HG02852 (cell line): ENCODE measurements around the gene TAGAP.
"Not testable (repeated sequence)": the region's sequence is repeated elsewhere in the genome, so short reads cannot be mapped to it uniquely, and the experiment has no call there.

Source experiments
- ATAC-seq: cut with Tn5 transposase; IDR thresholded peaks from one replicate; pipeline ENCODE4 v1.9.1; 2021; ENCODE audit warnings: mild to moderate bottlenecking, moderate library complexity; ENCODE audit not compliant: unreplicated experiment

Gene TAGAP

DNA sequence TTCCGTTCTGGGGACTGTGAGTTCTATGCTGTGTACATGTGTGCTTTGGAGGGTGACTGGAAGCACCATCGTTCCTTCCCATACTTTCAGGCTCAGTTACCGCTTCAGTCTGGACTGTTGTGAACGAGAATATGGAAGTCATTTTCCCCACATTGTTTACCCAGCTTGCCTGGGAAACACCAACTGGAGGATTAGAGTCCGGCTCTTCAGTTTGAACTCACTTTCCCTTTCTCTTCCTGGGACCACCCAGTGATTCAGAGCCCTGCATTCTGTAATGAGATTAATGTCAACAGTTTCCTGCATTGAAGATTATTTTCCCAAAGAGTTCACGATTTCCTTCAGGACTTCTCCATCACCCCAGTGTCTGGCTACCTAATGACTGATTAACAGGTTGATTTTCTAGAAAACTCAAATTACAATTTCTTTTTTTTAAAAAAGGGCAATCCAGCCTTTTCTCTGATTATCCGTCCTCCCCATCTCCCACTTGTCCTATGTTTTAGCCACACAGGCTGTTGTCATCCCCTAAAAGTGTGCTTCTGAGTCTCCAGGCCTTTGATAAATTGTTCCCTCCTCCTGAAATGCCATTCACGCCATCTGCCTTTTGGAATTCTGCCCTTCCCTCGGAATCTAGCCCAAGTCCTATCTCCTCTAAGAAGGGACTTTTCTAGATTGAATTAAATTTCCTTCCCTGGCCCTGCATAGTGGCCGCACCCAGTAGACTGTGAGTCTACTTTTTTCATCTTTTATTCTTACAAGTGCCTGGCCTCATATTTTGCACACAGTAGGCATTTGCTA, 3.3 kb upstream of the TAGAP start:
- ATAC-seq = no peak

DNA sequence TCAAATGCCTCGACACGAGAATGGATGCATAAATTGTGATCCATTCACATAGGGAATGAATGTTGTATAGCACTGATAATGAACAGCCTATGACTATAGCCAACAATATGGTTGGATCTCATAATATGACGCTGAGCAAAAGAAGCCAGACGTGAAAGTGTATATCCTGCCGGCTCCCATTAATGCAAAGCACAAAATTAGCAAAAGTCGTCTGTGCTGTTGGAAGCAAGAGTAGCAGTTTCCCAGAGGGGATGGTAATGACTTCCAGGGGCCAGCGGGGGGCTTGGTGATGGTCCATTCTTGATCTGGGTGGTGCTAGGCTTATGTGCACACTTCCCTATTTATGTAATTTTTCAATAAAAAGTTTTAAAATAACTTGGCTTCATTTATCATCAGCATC, 1.0 kb upstream of the TAGAP start:
- ATAC-seq = no peak

GRCh38 chr6:159043947-159044346, 844 bp downstream of the TAGAP start:
- no peak for ATAC-seq

GRCh38 chr6:159043251-159043650, 1.5 kb downstream of the TAGAP start:
- no peak for ATAC-seq

DNA sequence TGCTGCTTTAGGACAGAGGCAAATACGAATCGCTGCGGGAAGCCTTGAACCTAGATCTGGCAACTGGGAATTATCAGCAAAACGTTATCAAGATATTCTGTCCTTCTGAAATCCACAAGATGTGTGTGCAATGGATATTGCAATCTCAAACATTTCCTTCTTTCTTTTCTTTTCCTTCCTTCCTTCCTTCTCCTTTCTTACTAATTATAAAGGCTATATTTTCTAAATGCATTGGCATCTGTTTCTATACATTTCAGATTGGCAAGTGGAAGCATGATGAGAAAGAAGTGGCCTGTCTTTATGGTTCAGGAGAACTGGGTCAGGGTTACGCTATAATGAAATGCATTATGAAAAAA, 2.0 kb downstream of the TAGAP start:
- ATAC-seq = no peak

DNA sequence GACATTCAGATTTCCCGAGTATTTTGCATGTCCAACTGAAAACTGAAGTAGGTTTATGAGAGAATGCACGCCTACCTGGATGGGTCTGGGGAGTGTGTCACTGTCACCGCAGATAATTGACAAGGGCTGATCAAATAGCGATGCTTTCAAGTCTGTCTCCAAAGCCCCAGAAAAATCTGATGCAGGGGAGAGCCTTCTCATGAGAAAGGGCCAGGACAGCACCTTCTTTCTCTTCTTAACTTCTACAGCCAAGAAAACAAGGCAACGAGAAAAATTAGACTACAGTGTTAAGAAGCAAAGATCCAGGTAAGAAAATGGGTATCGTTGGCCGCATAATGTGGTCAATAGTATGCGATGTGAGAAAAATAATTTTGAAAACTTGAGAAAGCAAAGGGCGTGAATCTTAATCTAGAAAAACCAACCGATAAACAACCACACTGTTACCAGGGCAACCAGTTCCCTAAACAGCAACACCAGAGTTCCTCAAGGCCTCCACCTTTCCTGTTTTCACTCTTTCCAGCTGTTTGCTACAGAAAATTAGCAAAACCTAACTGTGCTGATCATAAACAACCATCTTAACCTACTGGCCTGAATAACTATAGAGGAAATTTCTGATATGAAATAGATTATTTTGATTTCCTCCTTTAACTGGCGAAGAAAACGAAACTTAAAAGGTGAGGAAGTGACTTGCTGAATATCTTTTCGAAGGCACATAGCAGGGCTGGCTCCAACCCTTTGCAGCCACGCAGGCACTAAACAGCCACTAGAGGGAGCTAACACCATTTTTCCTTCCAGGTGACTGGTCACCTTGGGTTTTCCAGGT, 2.6 kb downstream of the TAGAP start:
- peak; percentile 29 for ATAC-seq

DNA sequence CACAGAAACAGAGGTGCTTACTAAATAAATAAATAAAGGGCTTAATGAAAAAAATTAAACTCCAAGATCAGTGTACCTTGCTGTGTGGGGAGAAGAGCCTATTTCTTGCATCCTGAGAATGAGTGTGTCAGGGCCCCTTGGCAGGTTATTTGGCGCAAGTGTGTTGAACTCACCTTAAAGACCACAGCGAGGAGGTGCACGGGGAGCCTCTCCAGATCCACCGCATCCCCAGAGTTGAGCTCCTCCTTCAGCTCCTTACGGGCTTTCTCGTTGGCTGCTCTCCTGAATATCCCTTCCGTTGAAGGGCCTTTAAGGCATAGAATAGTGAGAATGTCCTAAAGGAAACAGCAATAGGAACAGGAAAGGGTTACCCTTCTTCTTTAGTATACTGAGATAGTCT, 3.6 kb downstream of the TAGAP start:
- no peak for ATAC-seq

DNA sequence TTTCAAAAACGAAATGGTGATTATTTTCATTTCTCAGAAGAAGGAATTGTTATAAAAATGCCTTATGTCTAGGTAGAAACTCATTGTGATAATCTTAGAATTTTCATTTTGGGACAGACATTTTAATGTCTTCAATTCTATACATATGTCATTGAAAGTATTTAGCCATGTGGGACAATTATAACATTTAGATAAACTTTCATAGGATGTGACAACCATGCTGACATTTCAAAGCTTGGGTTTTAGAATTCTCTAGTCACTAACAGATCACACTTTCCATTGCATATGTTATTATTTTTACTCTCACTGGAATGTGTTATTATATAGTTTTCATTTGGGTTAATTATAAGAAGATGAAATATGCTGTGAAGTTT, 4.9 kb downstream of the TAGAP start:
- ATAC-seq = no peak

GRCh38 chr6:159038914-159039884, 5.6 kb downstream of the TAGAP start:
- ATAC-seq = peak; percentile 85

GRCh38 chr6:159038318-159038717, 6.5 kb downstream of the TAGAP start:
- ATAC-seq = not testable (repeated sequence)

DNA sequence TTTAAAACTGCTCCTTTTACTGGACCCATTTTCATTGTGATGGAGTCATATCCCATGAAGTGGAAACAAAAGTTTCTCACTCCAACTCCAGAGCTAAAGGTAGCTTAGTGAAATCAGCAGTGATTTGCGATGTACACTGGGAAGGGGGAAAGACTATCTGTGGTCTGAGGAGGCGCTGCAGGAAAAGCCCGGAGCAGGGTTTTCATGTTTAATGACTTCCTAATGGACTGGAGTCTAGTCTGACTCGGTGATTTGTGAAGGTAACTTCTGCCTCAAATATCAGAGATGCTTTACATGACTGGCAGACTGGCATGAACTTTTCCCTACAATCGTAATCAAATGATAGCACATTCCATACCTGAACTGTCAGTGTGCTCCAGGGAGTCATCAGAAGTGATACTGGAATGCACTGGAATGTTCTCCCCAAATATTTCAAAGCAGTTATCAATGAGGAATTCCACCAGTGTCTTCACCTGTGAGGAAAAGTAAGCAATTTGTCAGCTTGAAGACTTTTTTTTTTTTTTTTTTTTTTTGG, 7.0 kb downstream of the TAGAP start:
- ATAC-seq = no peak

DNA sequence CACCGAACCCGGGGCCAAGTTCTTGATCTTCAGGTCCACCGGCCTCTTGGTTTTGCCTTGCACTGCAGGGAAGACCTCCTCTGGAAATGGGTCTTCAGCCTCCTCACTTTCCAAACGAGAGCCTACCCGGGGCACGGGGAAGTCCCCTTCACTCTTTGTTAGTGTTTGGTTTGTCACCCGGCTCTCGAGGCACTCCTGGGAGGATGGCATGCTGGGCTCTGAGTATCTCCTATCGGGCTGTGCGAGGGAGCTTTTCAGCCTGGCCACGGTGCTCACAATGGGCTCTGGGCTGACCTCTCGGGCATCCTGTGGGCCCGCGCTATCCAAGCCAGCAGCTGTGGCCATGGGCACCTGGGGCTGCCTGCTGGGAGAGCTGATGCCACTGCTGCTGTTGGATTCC, 8.1 kb downstream of the TAGAP start:
- ATAC-seq = no peak

DNA sequence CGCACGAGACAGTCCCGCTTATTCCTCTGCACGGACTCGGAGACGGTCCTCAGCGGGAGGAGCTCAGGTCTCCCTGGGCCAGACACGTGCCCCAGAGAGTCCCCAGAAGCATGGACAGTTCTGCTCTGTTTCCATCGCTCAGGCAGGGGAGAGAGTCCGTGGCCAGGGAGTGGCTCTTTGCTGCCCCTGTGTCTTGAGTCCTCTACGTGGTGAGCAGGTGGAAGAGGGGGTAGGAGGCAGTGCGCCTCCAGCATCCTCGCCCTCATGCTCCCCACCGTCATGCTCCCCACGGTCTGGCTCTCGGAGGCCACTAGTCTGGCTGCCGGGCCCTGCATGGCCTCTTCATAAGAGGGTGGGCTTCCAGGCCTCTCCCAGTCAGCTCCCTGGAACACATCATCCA, 8.9 kb downstream of the TAGAP start:
- ATAC-seq = no peak

DNA sequence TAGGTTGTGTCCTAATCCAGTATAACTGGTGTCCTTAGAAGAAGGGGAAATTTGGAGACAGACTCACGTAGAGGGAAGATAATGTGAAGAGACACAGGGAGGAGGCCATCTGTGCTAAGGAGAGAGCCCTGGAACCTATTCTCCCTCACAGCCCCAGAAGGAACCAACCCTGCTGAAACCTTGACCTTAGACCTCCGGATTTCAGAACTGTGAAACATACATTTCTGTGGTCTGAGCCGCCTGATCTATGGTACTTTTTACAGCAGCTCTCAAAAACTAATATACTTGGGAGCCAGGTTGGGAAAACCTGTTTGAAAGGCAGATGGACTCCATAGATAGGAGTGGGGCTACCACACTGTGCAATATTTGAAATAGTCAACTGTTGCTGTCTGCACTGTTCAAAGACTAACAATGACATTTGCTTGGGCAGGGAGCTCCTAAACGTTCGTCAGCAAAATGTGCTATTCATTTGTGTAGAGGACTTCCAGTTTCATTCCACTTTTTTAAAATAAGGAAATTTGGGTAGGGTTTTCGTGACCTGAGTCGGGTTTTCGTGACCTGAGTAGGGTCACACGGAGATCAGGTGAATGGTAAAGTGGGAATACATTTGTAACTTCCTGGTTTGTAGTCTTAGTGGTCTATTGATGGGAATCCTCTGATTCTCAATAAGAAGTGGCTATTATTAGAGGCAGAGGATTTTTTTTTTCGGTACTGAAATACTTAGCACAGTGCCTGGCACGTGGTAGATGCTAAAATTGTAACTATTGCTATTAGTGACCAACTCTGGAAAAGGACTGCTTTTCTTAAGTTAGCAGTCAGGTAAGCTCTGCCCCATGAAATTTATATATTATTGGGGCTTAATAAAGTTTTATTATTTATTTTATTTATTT, 11.4 kb downstream of the TAGAP start:
- ATAC-seq = peak; percentile 62

- no peak for ATAC-seq
These were observed 12.9 kb downstream of the TAGAP start for GRCh38 chr6:159031846-159032245.

- no peak for ATAC-seq
These were observed 14.6 kb downstream of the TAGAP start for GRCh38 chr6:159030168-159030567.

DNA sequence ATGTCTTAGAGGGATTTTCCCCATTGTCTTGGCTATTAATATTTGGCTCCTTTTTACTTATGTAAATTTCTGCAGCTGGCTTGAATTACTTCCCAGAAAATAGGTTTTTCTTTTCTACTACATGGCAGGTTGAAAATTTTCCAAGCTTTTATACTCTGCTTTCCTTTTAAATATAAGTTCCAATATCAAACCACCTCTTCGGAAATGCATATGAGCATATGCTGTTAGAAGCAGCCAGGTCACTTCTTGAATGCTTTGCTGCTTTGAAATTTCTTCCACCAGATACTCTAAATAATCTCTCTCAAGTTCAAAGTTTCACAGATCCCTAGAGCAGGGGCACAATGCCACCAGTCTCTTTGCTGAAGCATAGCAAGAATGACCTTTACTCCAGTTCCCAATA, 19.6 kb downstream of the TAGAP start:
- ATAC-seq = not testable (repeated sequence)

DNA sequence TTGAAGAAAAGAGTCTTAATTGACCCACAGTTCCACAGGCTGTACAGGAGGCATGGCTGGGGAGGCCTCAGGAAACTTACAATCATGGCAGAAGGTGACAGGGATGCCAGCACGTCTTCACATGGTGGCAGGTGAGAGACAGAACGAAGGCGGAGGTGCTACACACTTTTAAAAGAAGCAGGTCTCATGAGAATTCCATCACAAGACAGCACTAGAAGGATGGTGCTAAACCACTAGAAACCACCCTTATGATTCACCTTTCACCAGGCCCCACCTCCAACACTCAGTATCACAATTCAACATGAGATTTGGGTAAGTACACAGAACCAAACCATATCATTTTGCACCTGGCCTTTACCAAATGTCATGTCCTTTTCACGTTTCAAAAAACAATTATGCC, 20.9 kb downstream of the TAGAP start:
- ATAC-seq = no peak

DNA sequence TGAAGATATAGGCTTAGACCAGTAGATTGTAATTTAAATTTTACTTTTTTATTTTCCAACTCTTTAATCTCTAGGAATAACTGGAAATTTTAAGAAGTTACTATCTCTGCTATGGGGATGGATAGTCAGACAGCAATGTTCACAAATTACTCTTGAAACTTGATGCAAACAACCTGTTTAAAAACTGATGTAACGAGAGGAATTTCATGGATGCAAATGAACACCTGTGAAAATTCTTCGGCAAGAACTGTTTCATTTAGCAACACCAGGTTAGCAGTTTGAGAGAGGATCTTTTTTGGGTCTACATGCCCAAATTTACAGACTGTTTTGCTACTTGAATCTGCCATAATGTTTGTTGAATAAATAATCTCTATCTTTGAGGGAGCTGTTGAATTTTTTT, 24.8 kb downstream of the TAGAP start:
- ATAC-seq = no peak
